ENCODE results near the gene PPP1R26.

- TF ChIP-seq CTCF (IDR thresholded peaks at IDR 0.05; ENCODE audit: insufficient read depth, low read length, poor library complexity, severe bottlenecking) (no peak), EZH2phosphoT487 (conservative IDR thresholded peaks at IDR 0.05; ENCODE audit: low read length) (no peak)
Measured at GRCh38 chr9:135514342-135515082, 34.9 kb downstream of the PPP1R26 start.
